ENCODE measurements around the gene CTNNA2. TPM values are rescaled to one million over a fixed set of nuclear protein-coding genes. Genes with fewer than 3 reads are reported as not detected.

Gene CTNNA2
- total and polyA plus RNA-seq, 9 of the 15 experiments (the other 6 are each of a cell fraction or from before 2014, with no cell fraction given) = 0.03 to 0.40 (median 0.15) TPM

GRCh38 chr2:80070587-80070986 lies 557.7 kb downstream of the CTNNA2 start:
- Histone ChIP-seq H3K4me1 (replicated peaks in 1 of 2; ENCODE audit: control insufficient read depth in 2 of 2, insufficient read depth in 2 of 2, low read length in 2 of 2) (no peaks in the 10 kb centered on the region; a peak in 1 of 5 replicates), H3K27me3 (ENCODE audit: control insufficient read depth in 2 of 2, insufficient read depth in 2 of 2, low read length in 2 of 2) (no peaks in the 10 kb centered on the region), H3K9me3 (replicated peaks; ENCODE audit: control insufficient read depth, insufficient read depth, low read depth, low read length) (no peaks in the 10 kb centered on the region), H3K36me3 (ENCODE audit: control insufficient read depth, insufficient read depth, low read length) (no peaks in the 10 kb centered on the region), H3K9me1 (ENCODE audit: control insufficient read depth, insufficient read depth, low read length) (no peaks in the 10 kb centered on the region), H2AFZ (ENCODE audit: low read depth, low read length) (no peak overlapping the region), H4K20me1 (replicated peaks; ENCODE audit: control insufficient read depth, insufficient read depth, low read length) (no peaks in the 10 kb centered on the region), H3K4me2 (ENCODE audit: insufficient read depth, low read length) (no peak overlapping the region), H3K9ac (ENCODE audit: insufficient read depth in 1 of 2, low read depth in 2 of 2, low read length in 2 of 2) (no peak overlapping the region), H3K4me3 (no peak overlapping the region), H3K79me2 (ENCODE audit: control insufficient read depth, insufficient read depth, low read length) (no peaks in the 10 kb centered on the region), H3K27ac (ENCODE audit: extremely low read depth, low read depth, low read length) (no peak overlapping the region)
- no TSS peak for BruUV-seq (replicated peaks)
- WGBS (ENCODE audit: insufficient coverage, low coverage, missing lambda C conversion rate) = 10% methylated on average over 3 of the region's 4 CpGs
- FAIRE-seq (no peak), ATAC-seq (no peak), DNase-seq (ENCODE audit: extremely low read depth in 1 of 4, low spot score in 3 of 4) (no peak)
- ChIA-PET POLR2A (no interaction called here), CTCF (ENCODE audit: low intra/inter-chr PET ratio) (no interaction called here)
- intact Hi-C loops (cut with micrococcal nuclease) (loop anchor here (5.0 to 10.0 kb wide), 5 partner anchors 77 to 427 kb away; no protein-coding TSS in a partner anchor), in situ Hi-C loops (cut with MboI) (no loop called here)
- no peak for TF ChIP-seq SNIP1 (IDR thresholded peaks at IDR 0.05; ENCODE audit: low read depth)
- TF ChIP-seq STAG1 (CRISPR knock-in tag; IDR thresholded peaks at IDR 0.05; ENCODE audit: borderline replicate concordance) = no peak
- TF ChIP-seq ZNF778 (CRISPR knock-in tag; IDR thresholded peaks at IDR 0.05) = no peak
- TF ChIP-seq, protein P1, sequence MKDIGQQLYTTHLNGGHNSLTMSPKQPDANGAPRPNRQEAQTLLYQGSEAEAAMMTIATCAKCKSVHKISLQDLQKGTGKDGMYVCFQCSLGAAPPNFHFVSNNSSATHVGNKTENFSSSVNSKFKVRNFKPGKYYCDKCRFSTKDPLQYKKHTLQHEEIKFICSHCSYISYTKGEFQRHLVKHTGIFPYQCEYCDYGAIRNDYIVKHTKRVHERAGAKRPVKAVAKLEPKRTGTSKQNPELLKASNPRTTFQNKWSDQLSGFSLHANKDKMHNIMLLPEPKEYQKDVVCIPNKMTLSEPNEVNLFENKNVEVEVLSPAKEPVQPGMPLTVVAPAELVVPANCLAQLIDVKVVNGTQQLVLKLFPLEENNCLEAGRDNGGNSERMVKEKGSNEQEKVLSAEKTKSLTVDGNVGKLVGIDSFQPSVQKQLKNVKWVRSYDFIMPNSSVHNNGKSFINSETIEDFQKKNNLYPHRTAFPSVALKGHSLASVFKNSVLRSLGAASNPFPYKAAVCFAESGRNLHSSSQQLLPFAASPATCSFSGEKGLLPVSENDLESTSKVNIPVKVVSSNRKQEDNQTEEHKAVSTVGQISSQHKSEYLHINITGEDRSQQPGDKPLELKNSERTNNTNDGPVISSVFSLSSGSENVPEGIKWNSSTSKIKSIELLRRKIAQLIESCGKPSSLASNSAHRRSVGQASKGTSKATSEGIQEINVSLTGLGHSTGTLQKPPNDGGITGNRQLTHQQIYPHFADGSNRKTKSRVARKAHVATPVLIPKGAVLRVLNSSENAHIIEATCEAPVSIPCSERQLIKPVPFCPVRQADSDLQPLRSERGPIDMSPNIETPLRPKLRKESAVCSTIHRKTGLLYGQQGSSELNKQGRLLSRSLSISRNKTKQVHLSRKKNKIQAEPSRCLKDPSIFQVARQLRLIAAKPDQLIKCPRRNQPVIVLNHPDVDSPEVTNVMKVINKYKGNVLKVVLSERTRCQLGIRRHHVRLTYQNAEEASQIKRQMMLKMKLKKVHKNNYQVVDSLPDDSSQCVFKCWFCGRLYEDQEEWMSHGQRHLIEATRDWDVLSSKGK (CRISPR knock-in tag; IDR thresholded peaks at IDR 0.05) = no peak
- TF ChIP-seq ZNF76 (CRISPR knock-in tag; IDR thresholded peaks at IDR 0.05; ENCODE audit: borderline replicate concordance) = no peak
- no peak for TF ChIP-seq ETS2 (tag; IDR thresholded peaks at IDR 0.05; ENCODE audit: borderline replicate concordance, poor library complexity, severe bottlenecking)
- TF ChIP-seq, protein P2, sequence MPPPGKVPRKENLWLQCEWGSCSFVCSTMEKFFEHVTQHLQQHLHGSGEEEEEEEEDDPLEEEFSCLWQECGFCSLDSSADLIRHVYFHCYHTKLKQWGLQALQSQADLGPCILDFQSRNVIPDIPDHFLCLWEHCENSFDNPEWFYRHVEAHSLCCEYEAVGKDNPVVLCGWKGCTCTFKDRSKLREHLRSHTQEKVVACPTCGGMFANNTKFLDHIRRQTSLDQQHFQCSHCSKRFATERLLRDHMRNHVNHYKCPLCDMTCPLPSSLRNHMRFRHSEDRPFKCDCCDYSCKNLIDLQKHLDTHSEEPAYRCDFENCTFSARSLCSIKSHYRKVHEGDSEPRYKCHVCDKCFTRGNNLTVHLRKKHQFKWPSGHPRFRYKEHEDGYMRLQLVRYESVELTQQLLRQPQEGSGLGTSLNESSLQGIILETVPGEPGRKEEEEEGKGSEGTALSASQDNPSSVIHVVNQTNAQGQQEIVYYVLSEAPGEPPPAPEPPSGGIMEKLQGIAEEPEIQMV (tag; conservative IDR thresholded peaks at IDR 0.05; ENCODE audit: low read depth) = no peak
- no peak for TF ChIP-seq KAT2B (IDR thresholded peaks at IDR 0.05; ENCODE audit: low read depth, low read length)
- TF ChIP-seq ZNF561 (CRISPR knock-in tag; conservative IDR thresholded peaks at IDR 0.05) = no peak
- TF ChIP-seq ESRRB (CRISPR knock-in tag; IDR thresholded peaks at IDR 0.05; ENCODE audit: borderline replicate concordance) = no peak
- TF ChIP-seq ZNF324 (CRISPR knock-in tag; IDR thresholded peaks at IDR 0.05) = no peak

All from K562 (cell line).